H9 (cell line): Measurements from ENCODE around the gene PUDP. TPM values are rescaled to one million over a fixed set of nuclear protein-coding genes. Genes with fewer than 3 reads are reported as not detected.

Experiments
- DNase-seq: peaks from one replicate; pipeline ENCODE4 v3.0.0-alpha.2; 2017
- H2AFZ ChIP-seq: one replicate; pipeline ENCODE4 v1.6.1; 2013; ENCODE audit warnings: mild to moderate bottlenecking, low read length, control low read depth, moderate library complexity
- H2AK5ac ChIP-seq: 2 replicates; pipeline ENCODE4 v1.6.1; 2013; ENCODE audit warnings: low read length, control low read depth, mixed read lengths; ENCODE audit not compliant: insufficient read length
- H2BK120ac ChIP-seq: one replicate; pipeline ENCODE4 v1.6.1; 2013; ENCODE audit warnings: low read depth, mild to moderate bottlenecking, low read length, control low read depth, inconsistent platforms; ENCODE audit not compliant: poor library complexity, severe bottlenecking
- H2BK12ac ChIP-seq: 2 replicates; pipeline ENCODE4 v1.6.1; 2013; ENCODE audit warnings: low read length, control low read depth, mixed read lengths, low read depth; ENCODE audit not compliant: insufficient read length
- H2BK15ac ChIP-seq: 2 replicates; pipeline ENCODE4 v1.6.1; 2013; ENCODE audit warnings: low read depth, low read length, control low read depth
- H2BK20ac ChIP-seq: one replicate; pipeline ENCODE4 v1.6.1; 2013; ENCODE audit warnings: low read depth, mild to moderate bottlenecking, low read length, control low read depth, inconsistent platforms; ENCODE audit not compliant: poor library complexity, severe bottlenecking
- H2BK5ac ChIP-seq: 2 replicates; pipeline ENCODE4 v1.6.1; 2013; ENCODE audit warnings: low read length, control low read depth, mixed read lengths; ENCODE audit not compliant: insufficient read length
- H3K14ac ChIP-seq: 2 replicates; pipeline ENCODE4 v1.6.1; 2013; ENCODE audit warnings: low read length, control low read depth; ENCODE audit not compliant: insufficient read depth
- H3K18ac ChIP-seq: 2 replicates; pipeline ENCODE4 v1.6.1; 2013; ENCODE audit warnings: low read depth, mild to moderate bottlenecking, mixed read lengths, low read length, control low read depth; ENCODE audit not compliant: insufficient read length
- H3K23ac ChIP-seq: 2 replicates; pipeline ENCODE4 v1.6.1; 2013; ENCODE audit warnings: low read length, control low read depth, mixed read lengths, low read depth; ENCODE audit not compliant: insufficient read length
- H3K23me2 ChIP-seq: 2 replicates; pipeline ENCODE4 v1.6.1; 2013; ENCODE audit warnings: low read depth, mild to moderate bottlenecking, mixed read lengths, low read length, control low read depth; ENCODE audit not compliant: insufficient read length, poor library complexity, severe bottlenecking
- H3K27ac ChIP-seq: 2 replicates; pipeline ENCODE4 v1.5.1; 2013; ENCODE audit warnings: low read length, control low read depth, mixed read lengths, low read depth; ENCODE audit not compliant: insufficient read length
- H3K27me3 ChIP-seq: 2 replicates; pipeline ENCODE4 v1.6.1; 2013; ENCODE audit warnings: low read length, control low read depth, inconsistent platforms; ENCODE audit not compliant: insufficient read depth
- H3K4ac ChIP-seq: 2 replicates; pipeline ENCODE4 v1.6.1; 2013; ENCODE audit warnings: low read depth, mild to moderate bottlenecking, control low read depth, inconsistent platforms, low read length, moderate library complexity
- H3K4me1 ChIP-seq: 2 replicates; pipeline ENCODE4 v1.6.1; 2013; ENCODE audit warnings: low read length, control low read depth, inconsistent platforms; ENCODE audit not compliant: insufficient read depth
- H3K4me2 ChIP-seq: 2 replicates; pipeline ENCODE4 v1.6.1; 2013; ENCODE audit warnings: low read length, control low read depth, mixed read lengths; ENCODE audit not compliant: insufficient read length, insufficient read depth
- H3K56ac ChIP-seq: 2 replicates; pipeline ENCODE4 v1.6.1; 2013; ENCODE audit warnings: low read depth, mild to moderate bottlenecking, mixed read lengths, low read length, control low read depth; ENCODE audit not compliant: insufficient read length
- H3K79me1 ChIP-seq: 2 replicates; pipeline ENCODE4 v1.6.1; 2013; ENCODE audit warnings: low read depth, mild to moderate bottlenecking, moderate library complexity, low read length, control low read depth, inconsistent platforms; ENCODE audit not compliant: insufficient read depth, poor library complexity, severe bottlenecking
- H3K79me2 ChIP-seq: 2 replicates; pipeline ENCODE4 v1.6.1; 2013; ENCODE audit warnings: low read length, control low read depth, inconsistent platforms; ENCODE audit not compliant: insufficient read depth
- H3K9ac ChIP-seq: 2 replicates; pipeline ENCODE4 v1.6.1; 2013; ENCODE audit warnings: low read length, control low read depth, mixed read lengths; ENCODE audit not compliant: insufficient read length; ENCODE audit errors: extremely low read depth
- H3K9me3 ChIP-seq: one replicate; pipeline ENCODE4 v1.6.1; 2013; ENCODE audit warnings: low read depth, low read length, inconsistent platforms; ENCODE audit not compliant: control insufficient read depth
- H3T11ph ChIP-seq: one replicate; pipeline ENCODE4 v1.6.1; 2013; ENCODE audit warnings: mild to moderate bottlenecking, low read length, control low read depth, inconsistent platforms
- H4K20me1 ChIP-seq: one replicate; pipeline ENCODE4 v1.6.1; 2013; ENCODE audit not compliant: control insufficient read depth, insufficient read length, insufficient read depth
- H4K5ac ChIP-seq: 2 replicates; pipeline ENCODE4 v1.6.1; 2013; ENCODE audit warnings: low read depth, mild to moderate bottlenecking, mixed read lengths, low read length, control low read depth; ENCODE audit not compliant: insufficient read length
- H4K8ac ChIP-seq: replicated peaks from 2 replicates; pipeline ENCODE4 v1.6.1; 2013; ENCODE audit warnings: low read length, control low read depth, mixed read lengths, low read depth; ENCODE audit not compliant: insufficient read length
- H4K91ac ChIP-seq: 2 replicates; pipeline ENCODE4 v1.6.1; 2013; ENCODE audit warnings: low read depth, mild to moderate bottlenecking, moderate library complexity, mixed read lengths, low read length, control low read depth; ENCODE audit not compliant: insufficient read length
- H3K27ac Mint-ChIP-seq, 3 experiments: 2 replicates in 2 of 3; 3 replicates in 1 of 3; pipeline ENCODE4 v1.8.0; 2020 to 2021; ENCODE audit warnings: mixed read lengths in 3 of 3, mild to moderate bottlenecking in 1 of 3, moderate library complexity in 1 of 3
- H3K27me3 Mint-ChIP-seq: 2 replicates; pipeline ENCODE4 v1.8.0; 2021; ENCODE audit warnings: low read depth, mild to moderate bottlenecking, moderate library complexity, mixed read lengths
- H3K36me3 Mint-ChIP-seq, 3 experiments: 2 replicates in 2 of 3; 3 replicates in 1 of 3; pipeline ENCODE4 v1.8.0; 2020 to 2021; ENCODE audit warnings: low read depth in 3 of 3, mixed read lengths in 3 of 3; ENCODE audit not compliant: insufficient read depth in 1 of 3
- H3K4me1 Mint-ChIP-seq, 2 experiments: 2 replicates each; pipeline ENCODE4 v1.8.0; 2020; ENCODE audit warnings: mixed read lengths in 2 of 2
- H3K4me3 Mint-ChIP-seq, 2 experiments: 2 replicates in 1 of 2; 3 replicates in 1 of 2; pipeline ENCODE4 v1.8.0; 2020 to 2021; ENCODE audit warnings: mild to moderate bottlenecking in 2 of 2, mixed read lengths in 2 of 2, moderate library complexity in 1 of 2
- H3K9me3 Mint-ChIP-seq, 2 experiments: 2 replicates in 1 of 2; 3 replicates in 1 of 2; pipeline ENCODE4 v1.8.0; 2020; ENCODE audit warnings: mild to moderate bottlenecking in 2 of 2, mixed read lengths in 2 of 2, moderate library complexity in 1 of 2
- CTCF ChIP-seq: fragments of 200-600 bp; sonication (generic); conservative IDR thresholded peaks from 3 replicates; pipeline ENCODE4 v1.8.0; 2021; ENCODE audit warnings: antibody characterized with exemption, mild to moderate bottlenecking
- WGBS: extraction: QIAGEN DNeasy Blood & Tissue Kit; methylation state at CpG from one replicate; pipeline ENCODE4 v1.1.7; 2013; ENCODE audit warnings: missing lambda C conversion rate, low lambda C conversion rate, mixed read lengths; ENCODE audit not compliant: insufficient read length; ENCODE audit errors: extremely low coverage; 5-methylcytosine and 5-hydroxymethylcytosine counted together
- total RNA-seq: library from RNA; stranded (reverse); gene quantifications from 2 replicates; pipeline ENCODE4 v1.2.1, GENCODE V29; 2021

Gene PUDP
- total RNA-seq, 1 experiment from 2014 or later: 46.3 TPM

- TF ChIP-seq CTCF: no peak
- Histone ChIP-seq H3T11ph (no peak overlapping the region), H3K4ac (no peak overlapping the region), H4K20me1 (no peaks in the 10 kb centered on the region), H2BK5ac (no peak overlapping the region), H4K91ac (no peak overlapping the region), H3K9me3 (no peaks in the 10 kb centered on the region), H3K56ac (no peak overlapping the region), H3K14ac (no peak overlapping the region), H2BK20ac (no peak overlapping the region), H3K4me1 (no peaks in the 10 kb centered on the region), H3K9ac (no peak overlapping the region), H2BK120ac (no peak overlapping the region), H3K79me2 (no peaks in the 10 kb centered on the region), H4K5ac (no peak overlapping the region), H3K4me2 (no peak overlapping the region), H2AFZ (no peak overlapping the region), H2AK5ac (no peak overlapping the region), H2BK12ac (no peak overlapping the region), H3K27ac (no peak overlapping the region), H4K8ac (no peak overlapping the region), H3K79me1 (no peaks in the 10 kb centered on the region), H3K18ac (no peak overlapping the region), H3K27me3 (no peaks in the 10 kb centered on the region), H3K23me2 (no peaks in the 10 kb centered on the region), H2BK15ac (no peak overlapping the region), H3K23ac (no peak overlapping the region)
- Mint-ChIP-seq H3K4me3 (no peak overlapping the region; a peak in 1 of 5 replicates), H3K27me3 (no peaks in the 10 kb centered on the region; the same call in 1 of the 2 replicates), H3K36me3 (peaks cover 13 to 32% (median 20%) of the 10 kb centered on the region in 3 experiments), H3K9me3 (no peaks in the 10 kb centered on the region), H3K4me1 (peaks cover 10 to 21% of the 10 kb centered on the region in 2 experiments), H3K27ac (peak overlapping the region; percentile 64 to 90 (median 88); a peak in 4 of 7 replicates)
- WGBS: no CpG with 5 or more reads among the region's 11 CpGs
- DNase-seq: no peak
These were observed 97.7 kb downstream of the PUDP start for GRCh38 chrX:7050271-7050670.
